Right ventricle myocardium inferior (tissue), 1 donor: ENCODE results near the gene JAK1. TPM values are rescaled to one million over a fixed set of nuclear protein-coding genes. Genes with fewer than 3 reads are reported as not detected.

Experiments
- ATAC-seq: fragments of 200-7000 bp; cut with Tn5 transposase; one replicate; pipeline ENCODE4 v1.9.1; 2020; ENCODE audit warnings: mild to moderate bottlenecking, moderate library complexity
- DNase-seq: peaks from one replicate; pipeline ENCODE4 v3.0.0; 2021; ENCODE audit errors: missing footprints
- intact Hi-C: fragments of 100-400 bp; cut with DNase I; formaldehyde crosslinking; loops from one replicate; pipeline ENCODE4 v1.11.0; 2022
- total RNA-seq: library from RNA; stranded (reverse); fragmentation: NEBNext Ultra II Directional; extraction: Animal tissue kit (Norgen Biotek cat#: 25700); gene quantifications from one replicate; pipeline ENCODE4 v1.2.1, GENCODE V29; 2021
- donor health status: DM: no; HTN: yes; CAD: no; lungs with severe emphysema.

Gene JAK1
- total RNA-seq, 1 donor from 2014 or later: 87.3 TPM

- intact Hi-C loops: no loop called here
- DNase-seq: no peak
- no peak for ATAC-seq
Observed at GRCh38 chr1:64857347-64857746, 109.0 kb downstream of the JAK1 start.

GRCh38 chr1:64856553-64856952 lies 109.8 kb downstream of the JAK1 start:
- intact Hi-C loops: no loop called here
- DNase-seq (no peak), ATAC-seq (peak; percentile 26)

- DNase-seq: no peak
- intact Hi-C loops: no loop called here
- no peak for ATAC-seq
Observed at GRCh38 chr1:64855557-64855956, 110.8 kb downstream of the JAK1 start.

GRCh38 chr1:64854674-64855073 lies 111.7 kb downstream of the JAK1 start:
- no peak for DNase-seq
- intact Hi-C loops: no loop called here
- ATAC-seq: no peak

- intact Hi-C loops: no loop called here
- DNase-seq (no peak), ATAC-seq (no peak)
Observed at GRCh38 chr1:64851664-64852063, 114.7 kb downstream of the JAK1 start.

GRCh38 chr1:64850846-64851245 lies 115.5 kb downstream of the JAK1 start:
- intact Hi-C loops: no loop called here
- ATAC-seq: no peak
- no peak for DNase-seq

GRCh38 chr1:64849942-64850341 lies 116.4 kb downstream of the JAK1 start:
- DNase-seq: no peak
- no peak for ATAC-seq
- intact Hi-C loops: no loop called here

- DNase-seq (no peak), ATAC-seq (no peak)
- intact Hi-C loops: no loop called here
Observed at GRCh38 chr1:64848803-64849202, 117.5 kb downstream of the JAK1 start.

- DNase-seq (no peak), ATAC-seq (no peak)
- intact Hi-C loops: no loop called here
Observed at GRCh38 chr1:64848136-64848535, 118.2 kb downstream of the JAK1 start.

- intact Hi-C loops: no loop called here
- DNase-seq (no peak), ATAC-seq (no peak)
Observed at GRCh38 chr1:64847666-64848065, 118.7 kb downstream of the JAK1 start.

GRCh38 chr1:64846573-64847430 lies 119.5 kb downstream of the JAK1 start:
- DNase-seq (no peak), ATAC-seq (no peak)
- intact Hi-C loops: no loop called here

- DNase-seq (peak; percentile 69), ATAC-seq (no peak)
- intact Hi-C loops: no loop called here
Observed at GRCh38 chr1:64845831-64846425, 120.4 kb downstream of the JAK1 start.

GRCh38 chr1:64844609-64845008 lies 121.7 kb downstream of the JAK1 start:
- ATAC-seq (no peak), DNase-seq (no peak)
- intact Hi-C loops: no loop called here

- intact Hi-C loops: no loop called here
- ATAC-seq: no peak
- DNase-seq: no peak
Observed at GRCh38 chr1:64844175-64844574, 122.2 kb downstream of the JAK1 start.

GRCh38 chr1:64843675-64844074 lies 122.7 kb downstream of the JAK1 start:
- intact Hi-C loops: no loop called here
- ATAC-seq (no peak), DNase-seq (no peak)

- DNase-seq (no peak), ATAC-seq (no peak)
- intact Hi-C loops: no loop called here
Observed at GRCh38 chr1:64842224-64842623, 124.1 kb downstream of the JAK1 start.

GRCh38 chr1:64841330-64842065 lies 124.9 kb downstream of the JAK1 start:
- DNase-seq: no peak
- no peak for ATAC-seq
- intact Hi-C loops: no loop called here

GRCh38 chr1:64839732-64840405 lies 126.5 kb downstream of the JAK1 start:
- ATAC-seq (no peak), DNase-seq (no peak)
- intact Hi-C loops: no loop called here

GRCh38 chr1:64839261-64839660 lies 127.1 kb downstream of the JAK1 start:
- intact Hi-C loops: no loop called here
- no peak for ATAC-seq

More at GRCh38 chr1:64839261-64839660, 127.1 kb downstream of the JAK1 start:
- no peak for DNase-seq
